HCT116 (cell line): ENCODE measurements around the gene MUC6.

Experiments used
- CBX3 ChIP-seq: IDR thresholded peaks from 2 replicates; pipeline ENCODE4 v1.6.1; 2012; ENCODE audit warnings: low read depth
- ELF1 ChIP-seq: IDR thresholded peaks from 2 replicates; pipeline ENCODE4 v1.6.1; 2012; ENCODE audit warnings: low read depth, borderline replicate concordance
- EZH2 ChIP-seq: fragments of 200-600 bp; sonication (generic); IDR thresholded peaks from 2 replicates; pipeline ENCODE4 v1.6.1; 2017; ENCODE audit warnings: antibody characterized with exemption, mixed run types
- EZH2phosphoT487 ChIP-seq: fragments of 200-600 bp; IDR thresholded peaks from 2 replicates; pipeline ENCODE4 v1.6.1; 2018; ENCODE audit warnings: antibody characterized with exemption, borderline replicate concordance
- JUND ChIP-seq: IDR thresholded peaks from 2 replicates; pipeline ENCODE4 v1.6.1; 2012
- POLR2A ChIP-seq: IDR thresholded peaks from 2 replicates; pipeline ENCODE4 v1.7.0; 2011; ENCODE audit warnings: borderline replicate concordance; ENCODE audit not compliant: insufficient read depth, insufficient read length; ENCODE audit errors: extremely low read depth
- POLR2AphosphoS5 ChIP-seq: IDR thresholded peaks from 2 replicates; pipeline ENCODE4 v1.6.1; 2011; ENCODE audit warnings: mild to moderate bottlenecking, low read depth, low read length, moderate library complexity
- RAD21 ChIP-seq: IDR thresholded peaks from 2 replicates; pipeline ENCODE4 v1.6.1; 2012; ENCODE audit warnings: low read depth, mild to moderate bottlenecking
- SRF ChIP-seq: IDR thresholded peaks from 2 replicates; pipeline ENCODE4 v1.6.1; 2012; ENCODE audit warnings: low read depth
- TCF7L2 ChIP-seq: IDR thresholded peaks from 2 replicates; pipeline ENCODE4 v1.7.0; 2011; ENCODE audit warnings: borderline replicate concordance, inconsistent platforms; ENCODE audit not compliant: insufficient read depth, insufficient read length; ENCODE audit errors: extremely low read depth
- YY1 ChIP-seq: IDR thresholded peaks from 2 replicates; pipeline ENCODE4 v1.6.1; 2011; ENCODE audit warnings: low read length, low read depth, moderate library complexity, mild to moderate bottlenecking; ENCODE audit not compliant: insufficient replicate concordance; ENCODE audit errors: extremely low read depth
- TF ChIP-seq, protein P1 (sequence below), 3 experiments: fragments of 200-600 bp in 1 of 3; sonication (generic) in 1 of 3; IDR thresholded peaks in 2 of 3; conservative IDR thresholded peaks in 1 of 3; 2 replicates each; pipeline ENCODE4 v1.5.1; 2012 to 2017; ENCODE audit warnings: low read depth in 2 of 3, low read length in 2 of 3, antibody characterized with exemption in 1 of 3, borderline replicate concordance in 1 of 3, control low read depth in 1 of 3, mild to moderate bottlenecking in 1 of 3, mixed read lengths in 1 of 3, mixed run types in 1 of 3, moderate library complexity in 1 of 3; ENCODE audit not compliant: insufficient read depth in 1 of 3

DNA sequence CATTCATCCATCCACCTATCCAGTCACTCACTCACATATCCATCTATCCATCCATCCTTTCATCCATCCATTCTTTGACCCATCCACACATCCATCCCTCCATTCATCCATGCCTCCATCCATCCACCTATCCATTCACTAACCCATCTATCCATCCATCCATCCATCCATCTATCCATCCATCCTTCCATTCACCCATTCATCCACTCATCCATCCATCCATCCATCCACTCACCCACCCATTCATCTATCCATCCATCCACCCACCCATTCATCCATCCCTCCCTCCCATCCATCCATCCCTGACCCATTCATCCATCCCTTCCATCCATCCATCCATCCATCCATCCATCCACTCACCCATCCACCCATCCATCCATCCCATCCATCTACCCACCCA lies 33.2 kb upstream of the MUC6 start:
- no peak for TF ChIP-seq POLR2AphosphoS5
- TF ChIP-seq, protein P1, sequence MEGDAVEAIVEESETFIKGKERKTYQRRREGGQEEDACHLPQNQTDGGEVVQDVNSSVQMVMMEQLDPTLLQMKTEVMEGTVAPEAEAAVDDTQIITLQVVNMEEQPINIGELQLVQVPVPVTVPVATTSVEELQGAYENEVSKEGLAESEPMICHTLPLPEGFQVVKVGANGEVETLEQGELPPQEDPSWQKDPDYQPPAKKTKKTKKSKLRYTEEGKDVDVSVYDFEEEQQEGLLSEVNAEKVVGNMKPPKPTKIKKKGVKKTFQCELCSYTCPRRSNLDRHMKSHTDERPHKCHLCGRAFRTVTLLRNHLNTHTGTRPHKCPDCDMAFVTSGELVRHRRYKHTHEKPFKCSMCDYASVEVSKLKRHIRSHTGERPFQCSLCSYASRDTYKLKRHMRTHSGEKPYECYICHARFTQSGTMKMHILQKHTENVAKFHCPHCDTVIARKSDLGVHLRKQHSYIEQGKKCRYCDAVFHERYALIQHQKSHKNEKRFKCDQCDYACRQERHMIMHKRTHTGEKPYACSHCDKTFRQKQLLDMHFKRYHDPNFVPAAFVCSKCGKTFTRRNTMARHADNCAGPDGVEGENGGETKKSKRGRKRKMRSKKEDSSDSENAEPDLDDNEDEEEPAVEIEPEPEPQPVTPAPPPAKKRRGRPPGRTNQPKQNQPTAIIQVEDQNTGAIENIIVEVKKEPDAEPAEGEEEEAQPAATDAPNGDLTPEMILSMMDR (IDR thresholded peaks at IDR 0.05 in 2 of 3, conservative IDR thresholded peaks at IDR 0.05 in 1 of 3; ENCODE audit: borderline replicate concordance in 1 of 3, insufficient read depth in 1 of 3, low read depth in 2 of 3, low read length in 2 of 3) = no peak
- TF ChIP-seq ELF1 = no peak
- TF ChIP-seq CBX3 = no peak
- no peak for TF ChIP-seq YY1
- TF ChIP-seq JUND = no peak
- no peak for TF ChIP-seq POLR2A
- TF ChIP-seq EZH2phosphoT487 = no peak
- TF ChIP-seq EZH2 = no peak
- TF ChIP-seq TCF7L2 = no peak
- no peak for TF ChIP-seq RAD21
- TF ChIP-seq SRF = no peak
